Osteocyte (in vitro differentiated cells): Measurements from ENCODE around the gene ROBO2. TPM values are rescaled to one million over a fixed set of nuclear protein-coding genes. Genes with fewer than 3 reads are reported as not detected.

Experiments
- DNase-seq: peaks from one replicate; pipeline ENCODE4 v3.0.0; 2021; ENCODE audit warnings: mixed read lengths; ENCODE audit not compliant: unreplicated experiment; ENCODE audit errors: extremely low spot score
- H3K27ac Mint-ChIP-seq: one replicate; pipeline ENCODE4 v1.8.0; 2021; ENCODE audit warnings: mild to moderate bottlenecking, mixed read lengths; ENCODE audit not compliant: unreplicated experiment
- H3K27me3 Mint-ChIP-seq: one replicate; pipeline ENCODE4 v1.8.0; 2021; ENCODE audit warnings: mixed read lengths; ENCODE audit not compliant: unreplicated experiment
- H3K36me3 Mint-ChIP-seq: one replicate; pipeline ENCODE4 v1.8.0; 2021; ENCODE audit warnings: mixed read lengths; ENCODE audit not compliant: unreplicated experiment
- H3K4me1 Mint-ChIP-seq: one replicate; pipeline ENCODE4 v1.8.0; 2021; ENCODE audit warnings: mixed read lengths; ENCODE audit not compliant: unreplicated experiment
- H3K4me3 Mint-ChIP-seq: one replicate; pipeline ENCODE4 v1.8.0; 2021; ENCODE audit warnings: mild to moderate bottlenecking, moderate library complexity, mixed read lengths; ENCODE audit not compliant: unreplicated experiment
- H3K9me3 Mint-ChIP-seq: one replicate; pipeline ENCODE4 v1.8.0; 2021; ENCODE audit warnings: mixed read lengths; ENCODE audit not compliant: unreplicated experiment
- total RNA-seq: library from RNA; stranded (reverse); gene quantifications from 2 replicates; pipeline ENCODE4 v1.2.1, GENCODE V29; 2021
- TF ChIP-seq, protein P1 (sequence below): fragments of 200-600 bp; sonication (generic); IDR thresholded peaks from 2 replicates; pipeline ENCODE4 v1.5.0; 2021; ENCODE audit warnings: antibody characterized with exemption, mild to moderate bottlenecking, moderate library complexity

ROBO2 gene
- total RNA-seq, 1 donor from 2014 or later, result 18.4 TPM

DNA sequence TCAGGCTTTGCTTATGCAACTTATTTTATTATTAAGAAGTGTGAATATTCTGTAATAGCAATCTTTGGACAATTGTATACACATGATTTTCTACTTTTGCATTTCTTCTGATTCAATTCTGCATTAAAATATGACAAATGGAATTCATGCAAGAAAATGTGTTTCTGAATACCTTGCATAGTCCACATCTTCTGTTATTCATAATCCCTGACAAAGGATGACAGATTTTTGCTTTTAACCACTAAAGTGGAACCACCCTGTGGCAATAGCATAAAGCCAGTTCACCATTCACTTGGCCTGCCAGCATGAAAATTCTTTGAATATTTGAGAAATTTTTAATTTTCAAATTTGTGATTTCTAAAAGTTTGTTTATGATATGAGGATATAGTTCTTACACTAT, 397.0 kb downstream of the ROBO2 start:
- no peak for DNase-seq
- Mint-ChIP-seq H3K27ac (no peak overlapping the region), H3K4me1 (peaks cover 6% of the 10 kb centered on the region), H3K4me3 (no peak overlapping the region), H3K9me3 (no peaks in the 10 kb centered on the region), H3K36me3 (no peaks in the 10 kb centered on the region), H3K27me3 (no peaks in the 10 kb centered on the region)
- TF ChIP-seq, protein P1, sequence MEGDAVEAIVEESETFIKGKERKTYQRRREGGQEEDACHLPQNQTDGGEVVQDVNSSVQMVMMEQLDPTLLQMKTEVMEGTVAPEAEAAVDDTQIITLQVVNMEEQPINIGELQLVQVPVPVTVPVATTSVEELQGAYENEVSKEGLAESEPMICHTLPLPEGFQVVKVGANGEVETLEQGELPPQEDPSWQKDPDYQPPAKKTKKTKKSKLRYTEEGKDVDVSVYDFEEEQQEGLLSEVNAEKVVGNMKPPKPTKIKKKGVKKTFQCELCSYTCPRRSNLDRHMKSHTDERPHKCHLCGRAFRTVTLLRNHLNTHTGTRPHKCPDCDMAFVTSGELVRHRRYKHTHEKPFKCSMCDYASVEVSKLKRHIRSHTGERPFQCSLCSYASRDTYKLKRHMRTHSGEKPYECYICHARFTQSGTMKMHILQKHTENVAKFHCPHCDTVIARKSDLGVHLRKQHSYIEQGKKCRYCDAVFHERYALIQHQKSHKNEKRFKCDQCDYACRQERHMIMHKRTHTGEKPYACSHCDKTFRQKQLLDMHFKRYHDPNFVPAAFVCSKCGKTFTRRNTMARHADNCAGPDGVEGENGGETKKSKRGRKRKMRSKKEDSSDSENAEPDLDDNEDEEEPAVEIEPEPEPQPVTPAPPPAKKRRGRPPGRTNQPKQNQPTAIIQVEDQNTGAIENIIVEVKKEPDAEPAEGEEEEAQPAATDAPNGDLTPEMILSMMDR, result no peak

- no peaks in the 10 kb centered on the region for H3K9me3 Mint-ChIP-seq
- TF ChIP-seq, protein P1, result no peak
- H3K36me3 Mint-ChIP-seq, result no peaks in the 10 kb centered on the region
- peaks cover 12% of the 10 kb centered on the region for H3K4me1 Mint-ChIP-seq
- H3K27me3 Mint-ChIP-seq, result no peaks in the 10 kb centered on the region
- H3K4me3 Mint-ChIP-seq, result no peak overlapping the region
- DNase-seq, result no peak
- no peak overlapping the region for H3K27ac Mint-ChIP-seq
Observed at GRCh38 chr3:77446084-77446483, 406.2 kb downstream of the ROBO2 start.

DNA sequence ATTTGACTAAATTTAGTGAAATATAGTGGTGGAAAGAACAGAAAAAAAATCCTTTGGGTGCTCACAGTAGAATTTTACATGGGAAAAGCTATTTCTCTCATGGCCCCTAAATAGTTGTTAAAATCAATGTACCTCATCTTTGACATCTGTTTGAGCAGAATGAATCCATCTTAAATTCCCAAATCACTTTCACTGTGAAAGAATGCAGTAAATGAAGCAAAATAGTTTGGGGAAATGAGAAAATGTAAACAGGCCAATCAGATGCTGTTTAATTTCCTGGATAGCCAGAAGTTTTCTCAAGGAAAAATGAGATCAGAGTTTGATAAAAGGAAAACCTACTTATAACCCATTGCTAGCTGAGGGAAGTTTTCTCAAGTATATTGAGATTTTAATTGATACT, 406.9 kb downstream of the ROBO2 start:
- no peak overlapping the region for H3K4me3 Mint-ChIP-seq
- no peak for DNase-seq
- no peaks in the 10 kb centered on the region for H3K36me3 Mint-ChIP-seq
- H3K27me3 Mint-ChIP-seq, result no peaks in the 10 kb centered on the region
- peaks cover 12% of the 10 kb centered on the region for H3K4me1 Mint-ChIP-seq
- TF ChIP-seq, protein P1, result no peak
- no peak overlapping the region for H3K27ac Mint-ChIP-seq
- no peaks in the 10 kb centered on the region for H3K9me3 Mint-ChIP-seq

DNA sequence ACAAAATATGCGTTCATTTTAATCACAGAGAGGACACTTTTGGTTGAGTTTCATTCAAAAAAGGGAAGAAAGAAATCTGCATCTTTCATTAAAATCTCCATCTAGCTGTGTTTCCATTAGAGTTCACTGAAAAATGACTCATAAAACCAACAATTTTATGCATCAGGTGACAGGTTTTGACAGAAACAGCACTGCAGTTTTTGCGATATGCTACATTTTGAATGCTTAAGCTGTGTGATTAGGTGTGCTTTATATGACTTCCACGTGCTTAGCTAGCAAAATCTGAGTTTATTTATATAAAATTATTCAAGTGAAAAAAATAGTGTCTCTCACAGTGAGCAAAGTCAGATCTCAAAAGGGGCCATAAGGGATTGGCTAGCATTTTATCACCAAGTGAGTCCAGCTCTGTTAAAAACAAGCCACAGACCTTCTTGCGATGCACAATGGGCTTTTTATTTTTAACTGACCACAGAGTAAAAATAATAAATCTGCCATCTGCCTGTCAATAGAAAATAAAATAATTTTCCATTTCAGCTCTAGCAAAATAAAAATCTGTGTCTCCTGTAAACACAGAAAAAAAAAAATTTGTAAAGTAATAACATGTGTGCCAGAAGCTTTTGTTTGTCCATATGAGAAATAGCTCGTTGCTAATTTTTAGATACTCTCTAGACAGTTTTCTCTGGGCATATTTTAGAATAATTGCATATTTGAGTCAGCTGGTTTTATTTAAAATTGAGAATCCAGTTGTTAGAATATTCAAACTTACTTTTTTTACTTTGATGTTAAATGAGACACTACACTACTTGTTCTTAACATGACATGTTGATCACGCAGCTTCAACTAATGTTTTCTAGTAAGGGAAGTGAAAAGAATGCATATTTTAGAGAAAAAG, 409.8 kb downstream of the ROBO2 start:
- peaks cover 11% of the 10 kb centered on the region for H3K9me3 Mint-ChIP-seq
- DNase-seq, result no peak
- peaks cover 12% of the 10 kb centered on the region for H3K4me1 Mint-ChIP-seq
- no peaks in the 10 kb centered on the region for H3K27me3 Mint-ChIP-seq
- no peaks in the 10 kb centered on the region for H3K36me3 Mint-ChIP-seq
- no peak overlapping the region for H3K4me3 Mint-ChIP-seq
- TF ChIP-seq, protein P1, result no peak
- H3K27ac Mint-ChIP-seq, result no peak overlapping the region

DNA sequence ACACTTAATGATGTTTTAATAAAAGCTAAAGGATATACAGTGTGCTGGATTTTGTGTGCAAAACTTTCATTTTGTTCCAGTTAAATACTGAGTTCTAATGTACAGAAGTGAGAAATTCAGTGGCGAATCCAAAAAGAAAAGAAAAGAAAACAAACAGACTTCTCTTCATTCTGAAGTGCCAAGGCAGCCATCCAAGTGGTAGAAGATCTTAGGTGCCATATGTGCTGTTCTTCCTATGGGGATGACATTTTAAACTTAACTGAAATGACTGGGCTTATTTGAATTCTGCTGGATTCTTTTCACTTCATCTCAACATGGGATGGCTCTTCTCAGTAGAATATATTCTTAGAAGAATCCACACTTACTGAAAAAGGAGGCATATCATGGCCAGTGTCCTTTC, 416.5 kb downstream of the ROBO2 start:
- H3K36me3 Mint-ChIP-seq, result no peaks in the 10 kb centered on the region
- H3K4me1 Mint-ChIP-seq, result peaks cover 11% of the 10 kb centered on the region
- H3K27me3 Mint-ChIP-seq, result no peaks in the 10 kb centered on the region
- H3K4me3 Mint-ChIP-seq, result no peak overlapping the region
- DNase-seq, result no peak
- peaks cover 19% of the 10 kb centered on the region for H3K9me3 Mint-ChIP-seq
- TF ChIP-seq, protein P1, result no peak
- no peak overlapping the region for H3K27ac Mint-ChIP-seq
